K562 (cell line): ENCODE measurements around the gene PDIA4. TPM values are rescaled to one million over a fixed set of nuclear protein-coding genes. Genes with fewer than 3 reads are reported as not detected.

Experiments used
- BCL6 ChIP-seq: fragments of 250-450 bp; sonication (Bioruptor Pico); IDR thresholded peaks from 2 replicates; pipeline ENCODE4 v1.4.0; 2020
- CAMTA2 ChIP-seq: fragments of 250-450 bp; sonication (Bioruptor Pico); conservative IDR thresholded peaks from 2 replicates; pipeline ENCODE4 v1.5.1; 2022
- CBFB ChIP-seq: sonication (generic); formaldehyde crosslinking; IDR thresholded peaks from 2 replicates; pipeline ENCODE4 v1.4.0; 2020; ENCODE audit warnings: mild to moderate bottlenecking, missing genetic modification reagents
- CTCF ChIP-seq, 3 experiments: IDR thresholded peaks in 2 of 3; conservative IDR thresholded peaks in 1 of 3; 2 replicates each; pipeline ENCODE4 v1.5.1; 2011 to 2012; ENCODE audit warnings: low read length in 3 of 3, mild to moderate bottlenecking in 3 of 3, control low read depth in 2 of 3, improper control_type of control experiment in 1 of 3, inconsistent platforms in 1 of 3, low read depth in 1 of 3, mixed read lengths in 1 of 3, moderate library complexity in 1 of 3; ENCODE audit not compliant: insufficient read depth in 2 of 3
- EP400 ChIP-seq: fragments of 450-650 bp; IDR thresholded peaks from 2 replicates; pipeline ENCODE4 v1.6.1; 2017; ENCODE audit warnings: antibody characterized with exemption, mild to moderate bottlenecking, moderate library complexity
- ESRRA ChIP-seq: fragments of 450-650 bp; IDR thresholded peaks from 2 replicates; pipeline ENCODE4 v1.6.1; 2014; ENCODE audit warnings: low read depth, mild to moderate bottlenecking, moderate library complexity, borderline replicate concordance
- EWSR1 ChIP-seq: fragments of 450-650 bp; IDR thresholded peaks from 2 replicates; pipeline ENCODE4 v1.6.1; 2018; ENCODE audit warnings: borderline replicate concordance, mild to moderate bottlenecking, low read depth, moderate library complexity; ENCODE audit not compliant: partially characterized antibody
- FOXP1 ChIP-seq: sonication (generic); formaldehyde crosslinking; IDR thresholded peaks from 2 replicates; pipeline ENCODE4 v1.8.0; 2022; ENCODE audit warnings: mild to moderate bottlenecking, missing genetic modification reagents
- IRF9 ChIP-seq: fragments of 450-650 bp; IDR thresholded peaks from 2 replicates; pipeline ENCODE4 v1.6.1; 2016; ENCODE audit warnings: missing biosample characterization, missing genetic modification characterization
- KDM2B ChIP-seq: fragments of 250-450 bp; sonication (Bioruptor Pico); IDR thresholded peaks from 2 replicates; pipeline ENCODE4 v1.8.0; 2021; ENCODE audit warnings: mild to moderate bottlenecking, moderate library complexity
- MED1 ChIP-seq: sonication (generic); formaldehyde crosslinking; IDR thresholded peaks from 2 replicates; pipeline ENCODE4 v1.8.1; 2023; ENCODE audit warnings: missing genetic modification reagents, borderline replicate concordance
- MTF1 ChIP-seq: fragments of 250-450 bp; sonication (Bioruptor Pico); IDR thresholded peaks from 2 replicates; pipeline ENCODE4 v1.9.0; 2021; ENCODE audit warnings: moderate library complexity, mild to moderate bottlenecking, inconsistent platforms, borderline replicate concordance
- NCOA1 ChIP-seq: fragments of 450-650 bp; IDR thresholded peaks from 2 replicates; pipeline ENCODE4 v1.6.1; 2016; ENCODE audit warnings: low read depth
- NCOA4 ChIP-seq: fragments of 450-650 bp; IDR thresholded peaks from 2 replicates; pipeline ENCODE4 v1.6.1; 2018; ENCODE audit warnings: mild to moderate bottlenecking; ENCODE audit not compliant: partially characterized antibody
- NFE2 ChIP-seq: IDR thresholded peaks from 2 replicates; pipeline ENCODE4 v1.6.1; 2014; ENCODE audit warnings: antibody characterized with exemption, low read depth
- PYGO2 ChIP-seq: fragments of 450-650 bp; IDR thresholded peaks from 2 replicates; pipeline ENCODE4 v1.6.1; 2016; ENCODE audit warnings: mild to moderate bottlenecking, missing genetic modification characterization, moderate library complexity, missing compliant biosample characterization
- TBP ChIP-seq: optimal IDR thresholded peaks from 2 replicates; pipeline ENCODE3; 2011; ENCODE audit warnings: low read depth, low read length, improper control_type of control experiment
- TFAP4 ChIP-seq: sonication (generic); formaldehyde crosslinking; IDR thresholded peaks from 2 replicates; pipeline ENCODE4 v1.8.0; 2022; ENCODE audit warnings: missing genetic modification reagents, mild to moderate bottlenecking, moderate library complexity, borderline replicate concordance
- U2AF1 ChIP-seq: fragments of 200-400 bp; formaldehyde crosslinking; optimal IDR thresholded peaks from 2 replicates; pipeline ENCODE3; 2017; ENCODE audit warnings: mild to moderate bottlenecking, low read depth, low read length, moderate library complexity
- ZFP1 ChIP-seq: fragments of 450-650 bp; formaldehyde crosslinking; IDR thresholded peaks from 2 replicates; pipeline ENCODE4 v1.4.0; 2020; ENCODE audit warnings: mild to moderate bottlenecking, mixed read lengths
- ZFX ChIP-seq: sonication (generic); formaldehyde crosslinking; IDR thresholded peaks from 2 replicates; pipeline ENCODE4 v1.8.0; 2022; ENCODE audit warnings: mild to moderate bottlenecking, missing genetic modification reagents, moderate library complexity
- ZNF124 ChIP-seq: sonication (generic); formaldehyde crosslinking; IDR thresholded peaks from 2 replicates; pipeline ENCODE4 v1.8.1; 2022; ENCODE audit warnings: missing genetic modification reagents
- ZNF146 ChIP-seq: IDR thresholded peaks from one replicate; pipeline ENCODE4 v1.6.1; 2018; ENCODE audit warnings: missing compliant biosample characterization; ENCODE audit not compliant: unreplicated experiment
- ZNF239 ChIP-seq: fragments of 250-450 bp; sonication (Bioruptor Pico); IDR thresholded peaks from 2 replicates; pipeline ENCODE4 v1.4.0; 2020; ENCODE audit warnings: mild to moderate bottlenecking
- ZNF253 ChIP-seq: fragments of 250-450 bp; sonication (Bioruptor Pico); conservative IDR thresholded peaks from 2 replicates; pipeline ENCODE4 v1.6.1; 2021; ENCODE audit warnings: mild to moderate bottlenecking
- ZNF699 ChIP-seq: fragments of 250-450 bp; sonication (Bioruptor Pico); IDR thresholded peaks from 2 replicates; pipeline ENCODE4 v1.8.0; 2021; ENCODE audit warnings: mild to moderate bottlenecking, moderate library complexity; ENCODE audit not compliant: insufficient replicate concordance
- polyA plus RNA-seq, 8 experiments: library from polyadenylated mRNA; depleted of rRNA in 4 of 8; stranded (reverse) in 5 of 8; unstranded in 3 of 8; fragments of >200 nt; fragmentation: Nextera tagmentation in 2 of 8; fragmentation: Illumina TruSeq in 1 of 8; extraction: Ambion mirVana in 2 of 8; extraction: Trizol in 1 of 8; gene quantifications; 2 replicates each; pipeline versions ENCODE4 v1.2.1 to v1.2.3, GENCODE V29; 2011 to 2014; ENCODE audit warnings: inconsistent platforms in 1 of 8, missing spikeins in 1 of 8
- total RNA-seq, 7 experiments: library from RNA; depleted of rRNA in 6 of 7; stranded (reverse); fragments of >200 nt in 6 of 7; fragmentation: Illumina TruSeq in 2 of 7; extraction: Trizol in 2 of 7; gene quantifications; 2 replicates each; pipeline versions ENCODE4 v1.2.1 to v1.2.3, GENCODE V29; 2011 to 2021; ENCODE audit warnings: low replicate concordance in 1 of 7

PDIA4 gene
- total and polyA plus RNA-seq, 9 of the 15 experiments (the other 6 are each of a cell fraction or from before 2014, with no cell fraction given) = 9.1 to 175 (median 146) TPM

- TF ChIP-seq NCOA1 = peak; percentile 41; the same call in 1 of the 2 replicates
- TF ChIP-seq EWSR1 = no peak
- TF ChIP-seq ESRRA = no peak
- TF ChIP-seq ZNF146 (CRISPR knock-in tag) = no peak
- TF ChIP-seq ZNF124 (CRISPR knock-in tag) = no peak
- peak; percentile 91 for TF ChIP-seq U2AF1
- TF ChIP-seq ZNF699 (CRISPR knock-in tag) = no peak
- TF ChIP-seq IRF9 (tag) = no peak
- TF ChIP-seq MED1 (CRISPR knock-in tag) = no peak
- peak; percentile 76; the same call in 1 of the 2 replicates for TF ChIP-seq KDM2B
- TF ChIP-seq ZFX (CRISPR knock-in tag) = peak; percentile 100
- peak; percentile 89 for TF ChIP-seq TFAP4
- no peak for TF ChIP-seq ZNF239
- no peak for TF ChIP-seq ZNF253 (CRISPR knock-in tag)
- no peak for TF ChIP-seq NCOA4
- peak; percentile 38; the same call in 1 of the 2 replicates for TF ChIP-seq CBFB
- peak; percentile 98 for TF ChIP-seq EP400
- no peak for TF ChIP-seq BCL6 (CRISPR knock-in tag)
- peak in 2 of 3 experiments; percentile 28 to 52; a peak in 3 of 6 replicates for TF ChIP-seq CTCF (IDR thresholded peaks at IDR 0.05 in 2 of 3, conservative IDR thresholded peaks at IDR 0.05 in 1 of 3; ENCODE audit: insufficient read depth in 2 of 3, low read depth in 1 of 3, low read length in 3 of 3)
- TF ChIP-seq NFE2 = no peak
- no peak for TF ChIP-seq PYGO2
- TF ChIP-seq MTF1 = no peak
- 0 out of 2 replicates have a peak, but pooled peaks have one; percentile 65 for TF ChIP-seq CAMTA2 (CRISPR knock-in tag)
- TF ChIP-seq TBP = peak; percentile 82
- peak; percentile 94 for TF ChIP-seq FOXP1 (CRISPR knock-in tag)
- no peak for TF ChIP-seq ZFP1 (CRISPR knock-in tag)
These were observed at the start of gene PDIA4 (continued) for GRCh38 chr7:149028346-149029109.
